ENCODE measurements around the gene LCE3E. TPM values are rescaled to one million over a fixed set of nuclear protein-coding genes. Genes with fewer than 3 reads are reported as not detected.

LCE3E gene
- total RNA-seq, 1 experiment from 2014 or later: not detected

GRCh38 chr1:152596986-152597385 is 30.4 kb upstream of the LCE3E start:
- no peaks in the 10 kb centered on the region for H3F3A ChIP-seq (ENCODE audit: low read length, unreplicated experiment)
- no peak overlapping the region for H3K4me3 ChIP-seq (ENCODE audit: low read length)
- no peaks in the 10 kb centered on the region for H3K9me2 ChIP-seq (replicated peaks; ENCODE audit: low read length)
- H3K27ac ChIP-seq (ENCODE audit: low read length): no peak overlapping the region
- no peaks in the 10 kb centered on the region for H3K9me3 ChIP-seq (ENCODE audit: low read length)
- DNase-seq (no peak), ATAC-seq (no peak)
- H3K27me3 ChIP-seq (ENCODE audit: low read length): no peaks in the 10 kb centered on the region
- no peak overlapping the region for H3K9ac ChIP-seq (ENCODE audit: low read length)
- no peaks in the 10 kb centered on the region for H3K36me3 ChIP-seq (ENCODE audit: low read depth, low read length)
- POLR2A ChIA-PET (ENCODE audit: unreplicated experiment): no interaction called here
- no peak overlapping the region for H2AFZ ChIP-seq (ENCODE audit: low read length)
- TF ChIP-seq CTCF (conservative IDR thresholded peaks at IDR 0.05; ENCODE audit: low read depth, low read length) (no peak), EZH2phosphoT487 (IDR thresholded peaks at IDR 0.05; ENCODE audit: borderline replicate concordance, low read length) (no peak), EZH2 (IDR thresholded peaks at IDR 0.05; ENCODE audit: low read length, unreplicated experiment) (no peak)
- intact Hi-C loops (cut with micrococcal nuclease): no loop called here
- no peaks in the 10 kb centered on the region for H3K79me2 ChIP-seq (ENCODE audit: low read length)
- no peaks in the 10 kb centered on the region for H3K4me1 ChIP-seq (ENCODE audit: insufficient read depth, low read length)
- CTCF ChIA-PET: no interaction called here
- H4K20me1 ChIP-seq (ENCODE audit: low read length): no peaks in the 10 kb centered on the region
- BruUV-seq (replicated peaks): no TSS peak
- H3K4me2 ChIP-seq (ENCODE audit: low read length): no peak overlapping the region

- Histone ChIP-seq H3K4me3 (ENCODE audit: low read length) (no peak overlapping the region), H3K4me2 (ENCODE audit: low read length) (no peak overlapping the region), H3F3A (ENCODE audit: low read length, unreplicated experiment) (no peaks in the 10 kb centered on the region), H3K79me2 (ENCODE audit: low read length) (no peaks in the 10 kb centered on the region), H3K36me3 (ENCODE audit: low read depth, low read length) (no peaks in the 10 kb centered on the region), H3K9ac (ENCODE audit: low read length) (no peak overlapping the region), H3K27ac (ENCODE audit: low read length) (no peak overlapping the region), H3K9me2 (replicated peaks; ENCODE audit: low read length) (no peaks in the 10 kb centered on the region), H3K27me3 (ENCODE audit: low read length) (no peaks in the 10 kb centered on the region), H3K4me1 (ENCODE audit: insufficient read depth, low read length) (no peaks in the 10 kb centered on the region), H3K9me3 (ENCODE audit: low read length) (no peaks in the 10 kb centered on the region), H2AFZ (ENCODE audit: low read length) (no peak overlapping the region), H4K20me1 (ENCODE audit: low read length) (no peaks in the 10 kb centered on the region)
- intact Hi-C loops (cut with micrococcal nuclease): no loop called here
- DNase-seq: no peak
- BruUV-seq (replicated peaks): no TSS peak
- TF ChIP-seq EZH2 (IDR thresholded peaks at IDR 0.05; ENCODE audit: low read length, unreplicated experiment) (no peak), EZH2phosphoT487 (IDR thresholded peaks at IDR 0.05; ENCODE audit: borderline replicate concordance, low read length) (no peak), CTCF (conservative IDR thresholded peaks at IDR 0.05; ENCODE audit: low read depth, low read length) (no peak)
- ChIA-PET CTCF (no interaction called here), POLR2A (ENCODE audit: unreplicated experiment) (no interaction called here)
- no peak for ATAC-seq
Observed at GRCh38 chr1:152585586-152585985, 19.0 kb upstream of the LCE3E start.

- no peaks in the 10 kb centered on the region for H3K36me3 ChIP-seq (ENCODE audit: low read depth, low read length)
- no peaks in the 10 kb centered on the region for H3K79me2 ChIP-seq (ENCODE audit: low read length)
- no peaks in the 10 kb centered on the region for H3K9me2 ChIP-seq (replicated peaks; ENCODE audit: low read length)
- H3K9ac ChIP-seq (ENCODE audit: low read length): no peak overlapping the region
- TF ChIP-seq EZH2phosphoT487 (IDR thresholded peaks at IDR 0.05; ENCODE audit: borderline replicate concordance, low read length): no peak
- no peak for TF ChIP-seq CTCF (conservative IDR thresholded peaks at IDR 0.05; ENCODE audit: low read depth, low read length)
- no peak for TF ChIP-seq EZH2 (IDR thresholded peaks at IDR 0.05; ENCODE audit: low read length, unreplicated experiment)
- no peak overlapping the region for H3K4me3 ChIP-seq (ENCODE audit: low read length)
- H3K27ac ChIP-seq (ENCODE audit: low read length): no peak overlapping the region
- DNase-seq (peak; percentile 22), ATAC-seq (no peak)
- no TSS peak for BruUV-seq (replicated peaks)
- H3K9me3 ChIP-seq (ENCODE audit: low read length): no peaks in the 10 kb centered on the region
- H4K20me1 ChIP-seq (ENCODE audit: low read length): no peaks in the 10 kb centered on the region
- H2AFZ ChIP-seq (ENCODE audit: low read length): no peak overlapping the region
- ChIA-PET CTCF (no interaction called here), POLR2A (ENCODE audit: unreplicated experiment) (no interaction called here)
- H3K4me1 ChIP-seq (ENCODE audit: insufficient read depth, low read length): no peaks in the 10 kb centered on the region
- no peak overlapping the region for H3K4me2 ChIP-seq (ENCODE audit: low read length)
- intact Hi-C loops (cut with micrococcal nuclease): no loop called here
- no peaks in the 10 kb centered on the region; the same call in 1 of the 2 replicates for H3K27me3 ChIP-seq (ENCODE audit: low read length)
- no peaks in the 10 kb centered on the region for H3F3A ChIP-seq (ENCODE audit: low read length, unreplicated experiment)
Observed at GRCh38 chr1:152582647-152583046, 16.1 kb upstream of the LCE3E start.
